GM12878 (cell line): Measurements from ENCODE around the gene LY6G5C. TPM values are rescaled to one million over a fixed set of nuclear protein-coding genes. Genes with fewer than 3 reads are reported as not detected.

Experiments used
- BHLHE40 ChIP-seq, 2 experiments: fragments of 450-650 bp in 1 of 2; IDR thresholded peaks; 2 replicates each; pipeline ENCODE4 v1.6.1; 2011 to 2017; ENCODE audit warnings: low read depth in 2 of 2, borderline replicate concordance in 1 of 2, improper control_type of control experiment in 1 of 2, low read length in 1 of 2, mild to moderate bottlenecking in 1 of 2
- CBX3 ChIP-seq: fragments of 200-600 bp; sonication (generic); IDR thresholded peaks from 2 replicates; pipeline ENCODE4 v1.6.1; 2016; ENCODE audit warnings: low read depth, borderline replicate concordance
- E2F8 ChIP-seq: fragments of 450-650 bp; IDR thresholded peaks from 2 replicates; pipeline ENCODE4 v1.6.1; 2018; ENCODE audit warnings: mild to moderate bottlenecking, low read depth, moderate library complexity; ENCODE audit not compliant: partially characterized antibody
- ESRRA ChIP-seq: IDR thresholded peaks from 2 replicates; pipeline ENCODE4 v1.6.1; 2012; ENCODE audit warnings: mild to moderate bottlenecking, low read length, improper control_type of control experiment
- JUND ChIP-seq: IDR thresholded peaks from 2 replicates; pipeline ENCODE4 v1.6.1; 2012; ENCODE audit warnings: low read depth, mild to moderate bottlenecking, low read length, improper control_type of control experiment, moderate library complexity
- KDM1A ChIP-seq: fragments of 200-600 bp; sonication (generic); IDR thresholded peaks from 2 replicates; pipeline ENCODE4 v1.6.1; 2016; ENCODE audit warnings: borderline replicate concordance
- LARP7 ChIP-seq: fragments of 450-650 bp; IDR thresholded peaks from 2 replicates; pipeline ENCODE4 v1.6.1; 2017; ENCODE audit warnings: mild to moderate bottlenecking
- NBN ChIP-seq: fragments of 450-650 bp; IDR thresholded peaks from 2 replicates; pipeline ENCODE4 v1.6.1; 2016
- NFYB ChIP-seq: IDR thresholded peaks from 2 replicates; pipeline ENCODE4 v1.6.1; 2011; ENCODE audit warnings: low read depth, mild to moderate bottlenecking, low read length, improper control_type of control experiment, moderate library complexity; ENCODE audit not compliant: insufficient read depth
- NKRF ChIP-seq: fragments of 450-650 bp; conservative IDR thresholded peaks from 2 replicates; pipeline ENCODE4 v1.6.1; 2017; ENCODE audit warnings: mild to moderate bottlenecking, moderate library complexity
- NR2C1 ChIP-seq: fragments of 450-650 bp; IDR thresholded peaks from 2 replicates; pipeline ENCODE4 v1.6.1; 2017; ENCODE audit warnings: antibody characterized with exemption, mild to moderate bottlenecking, moderate library complexity
- PBX3 ChIP-seq: IDR thresholded peaks from 2 replicates; pipeline ENCODE4 v1.6.1; 2011; ENCODE audit warnings: mild to moderate bottlenecking, low read depth, low read length, moderate library complexity; ENCODE audit not compliant: insufficient replicate concordance
- RB1 ChIP-seq: fragments of 450-650 bp; formaldehyde crosslinking; IDR thresholded peaks from 2 replicates; pipeline ENCODE4 v1.6.1; 2017; ENCODE audit warnings: mild to moderate bottlenecking, borderline replicate concordance
- RELB ChIP-seq: fragments of 450-650 bp; IDR thresholded peaks from 2 replicates; pipeline ENCODE4 v1.6.1; 2017; ENCODE audit warnings: low read depth, mild to moderate bottlenecking, moderate library complexity
- SMC3 ChIP-seq: IDR thresholded peaks from 2 replicates; pipeline ENCODE4 v1.6.1; 2011; ENCODE audit warnings: low read length, improper control_type of control experiment, borderline replicate concordance
- SREBF1 ChIP-seq: IDR thresholded peaks from 2 replicates; pipeline ENCODE4 v1.6.1; 2012; ENCODE audit warnings: mild to moderate bottlenecking, low read length
- STAT3 ChIP-seq: IDR thresholded peaks from 2 replicates; pipeline ENCODE4 v1.6.1; 2011; ENCODE audit warnings: low read depth, low read length, improper control_type of control experiment
- TARDBP ChIP-seq: IDR thresholded peaks from 2 replicates; pipeline ENCODE4 v1.6.1; 2016; ENCODE audit warnings: borderline replicate concordance
- WRNIP1 ChIP-seq: IDR thresholded peaks from 2 replicates; pipeline ENCODE4 v1.6.1; 2011; ENCODE audit warnings: low read depth, low read length, improper control_type of control experiment, borderline replicate concordance
- YBX1 ChIP-seq: fragments of 450-650 bp; IDR thresholded peaks from 2 replicates; pipeline ENCODE4 v1.6.1; 2016; ENCODE audit warnings: antibody characterized with exemption
- YY1 ChIP-seq: IDR thresholded peaks from 2 replicates; pipeline ENCODE4 v1.6.1; 2011; ENCODE audit warnings: low read depth, mild to moderate bottlenecking, low read length
- ZBED1 ChIP-seq: IDR thresholded peaks from 2 replicates; pipeline ENCODE4 v1.6.1; 2016; ENCODE audit warnings: borderline replicate concordance
- ZNF24 ChIP-seq: fragments of 450-650 bp; IDR thresholded peaks from 2 replicates; pipeline ENCODE4 v1.6.1; 2017; ENCODE audit warnings: antibody characterized with exemption, mild to moderate bottlenecking
- ZSCAN29 ChIP-seq: fragments of 450-650 bp; IDR thresholded peaks from 2 replicates; pipeline ENCODE4 v1.6.1; 2017; ENCODE audit warnings: mild to moderate bottlenecking, moderate library complexity
- polyA plus RNA-seq, 11 experiments: library from polyadenylated mRNA; depleted of rRNA in 4 of 11; unstranded in 6 of 11; stranded (reverse) in 5 of 11; fragments of >200 nt; fragmentation: Nextera tagmentation in 4 of 11; fragmentation: Illumina TruSeq in 1 of 11; extraction: Ambion mirVana in 4 of 11; extraction: Trizol in 1 of 11; gene quantifications; 1 replicate in 1 of 11; 2 replicates in 10 of 11; pipeline versions ENCODE4 v1.2.1 to v1.2.3, GENCODE V29; 2011 to 2016; ENCODE audit warnings: inconsistent platforms in 2 of 11, missing spikeins in 2 of 11, low read depth in 1 of 11
- total RNA-seq, 4 experiments: library from RNA; depleted of rRNA in 3 of 4; stranded (reverse); fragments of >200 nt in 3 of 4; fragmentation: Illumina TruSeq in 1 of 4; extraction: Trizol in 1 of 4; gene quantifications; 2 replicates each; pipeline versions ENCODE4 v1.2.1 to v1.2.3, GENCODE V29; 2013 to 2021

LY6G5C gene
- total and polyA plus RNA-seq, 10 of the 15 experiments (the other 5 are each of a cell fraction or from before 2014, with no cell fraction given), result 0.76 to 6.1 (median 1.7) TPM

DNA sequence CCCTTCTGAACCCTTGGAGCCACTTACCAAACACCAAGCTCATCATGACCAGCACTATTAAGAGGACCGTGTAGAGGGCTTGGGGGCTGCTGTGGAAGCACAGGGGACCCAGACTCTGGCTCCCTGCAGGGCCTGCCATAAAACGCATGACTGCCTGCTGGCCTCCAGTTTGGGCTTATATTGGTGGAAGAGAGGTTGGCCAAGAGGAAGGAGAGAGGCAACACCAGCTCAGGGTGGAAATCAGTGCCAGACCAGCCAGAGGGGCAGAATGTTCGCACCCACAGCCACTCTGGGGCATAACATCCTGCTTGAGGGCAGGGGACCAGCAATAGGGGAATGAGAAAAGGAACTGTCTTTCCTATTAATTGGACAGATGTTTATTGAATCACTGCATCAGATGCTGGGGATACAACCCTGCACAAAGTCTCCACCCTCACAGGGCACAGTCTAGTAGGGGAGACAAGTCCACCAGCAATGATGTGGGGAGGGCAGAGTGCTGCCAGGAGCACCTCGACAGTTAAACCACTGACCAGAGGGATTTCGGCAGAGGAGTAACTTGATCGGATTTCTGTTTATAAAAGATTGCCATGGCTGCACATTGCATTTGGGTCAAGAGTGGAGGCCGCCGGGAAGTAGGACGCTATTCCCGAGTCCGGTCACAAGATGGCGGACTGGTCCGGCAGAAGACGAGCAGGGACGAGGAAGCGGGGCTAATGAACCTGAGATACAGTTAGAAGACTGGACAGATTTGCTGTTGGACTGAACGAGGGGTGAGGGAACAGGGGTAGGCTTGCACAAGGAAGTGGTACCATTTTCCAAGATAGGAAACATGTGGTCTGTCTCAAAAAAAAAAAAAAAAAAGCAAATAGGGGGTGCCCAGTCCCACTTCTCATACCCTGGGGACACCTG, at the start of gene LY6G5C (continued):
- TF ChIP-seq YBX1 (no peak), ZSCAN29 (no peak), SMC3 (peak; percentile 89), NKRF (no peak), ESRRA (no peak), KDM1A (no peak), YY1 (peak; percentile 88), RB1 (no peak), PBX3 (no peak), RELB (no peak), SREBF1 (no peak), JUND (no peak), BHLHE40 (IDR thresholded peaks at IDR 0.05; ENCODE audit: borderline replicate concordance in 1 of 2, low read depth in 2 of 2, low read length in 1 of 2) (0 out of 4 replicates have a peak, but pooled peaks of 1 of the 2 experiments have one; percentile 8), WRNIP1 (no peak), STAT3 (no peak), CBX3 (no peak), NR2C1 (no peak), NFYB (no peak), NBN (peak; percentile 57; the same call in 1 of the 2 replicates), TARDBP (no peak), ZNF24 (no peak), E2F8 (no peak), ZBED1 (no peak), LARP7 (no peak; the same call in 1 of the 2 replicates)
